CD1c-positive myeloid dendritic cell (primary cell): ENCODE measurements around the gene PCP2.

Source experiments
- DNase-seq: peaks from one replicate; pipeline ENCODE4 v3.0.0-alpha.2; 2016; ENCODE audit errors: extremely low spot score

PCP2 gene

DNA sequence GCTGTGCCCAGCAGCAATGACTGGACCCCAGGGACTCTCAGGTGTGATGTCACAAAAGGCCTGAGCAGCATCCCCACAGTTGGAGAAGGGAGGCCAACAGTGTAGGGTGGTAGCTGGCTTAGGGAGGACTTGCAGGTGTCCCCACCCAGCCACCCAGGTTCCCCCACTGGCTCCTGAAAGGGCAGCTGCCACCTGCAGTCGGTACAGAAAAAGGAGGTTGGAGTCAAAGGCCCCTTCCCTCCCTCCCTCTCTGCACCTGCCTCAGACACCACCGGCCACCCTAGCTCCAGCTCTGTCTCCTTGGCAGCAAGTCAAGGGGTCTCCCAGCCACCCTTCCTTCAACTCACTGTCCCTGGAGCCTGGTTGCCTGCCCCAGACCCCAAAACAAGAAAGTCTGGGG is at the start of gene PCP2:
TSS of gene PCP2 (minus strand) at position 22 of the 400 bp plus-strand sequence. CDS start 262 bp downstream, outside the sequence.
- DNase-seq, result no peak

DNA sequence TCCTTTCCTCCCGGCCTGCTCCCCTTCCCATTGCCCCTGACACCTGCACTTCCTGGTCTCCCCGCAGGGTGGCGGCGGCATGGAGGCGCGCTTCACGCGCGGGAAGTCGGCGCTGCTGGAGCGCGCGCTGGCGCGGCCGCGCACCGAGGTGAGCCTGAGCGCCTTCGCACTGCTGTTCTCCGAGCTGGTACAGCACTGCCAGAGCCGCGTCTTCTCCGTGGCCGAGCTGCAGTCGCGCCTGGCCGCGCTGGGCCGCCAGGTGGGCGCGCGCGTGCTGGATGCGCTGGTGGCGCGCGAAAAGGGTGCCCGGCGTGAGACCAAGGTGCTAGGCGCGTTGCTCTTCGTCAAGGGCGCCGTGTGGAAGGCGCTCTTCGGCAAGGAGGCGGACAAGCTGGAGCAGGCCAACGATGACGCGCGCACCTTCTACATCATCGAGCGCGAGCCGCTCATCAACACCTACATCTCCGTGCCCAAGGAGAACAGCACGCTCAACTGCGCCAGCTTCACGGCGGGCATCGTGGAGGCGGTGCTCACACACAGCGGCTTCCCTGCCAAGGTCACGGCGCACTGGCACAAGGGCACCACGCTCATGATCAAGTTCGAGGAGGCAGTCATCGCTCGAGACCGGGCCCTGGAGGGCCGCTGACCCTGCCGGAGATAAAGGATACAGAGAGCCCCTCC is 48.8 kb upstream of the PCP2 start:
- DNase-seq, result no peak

DNA sequence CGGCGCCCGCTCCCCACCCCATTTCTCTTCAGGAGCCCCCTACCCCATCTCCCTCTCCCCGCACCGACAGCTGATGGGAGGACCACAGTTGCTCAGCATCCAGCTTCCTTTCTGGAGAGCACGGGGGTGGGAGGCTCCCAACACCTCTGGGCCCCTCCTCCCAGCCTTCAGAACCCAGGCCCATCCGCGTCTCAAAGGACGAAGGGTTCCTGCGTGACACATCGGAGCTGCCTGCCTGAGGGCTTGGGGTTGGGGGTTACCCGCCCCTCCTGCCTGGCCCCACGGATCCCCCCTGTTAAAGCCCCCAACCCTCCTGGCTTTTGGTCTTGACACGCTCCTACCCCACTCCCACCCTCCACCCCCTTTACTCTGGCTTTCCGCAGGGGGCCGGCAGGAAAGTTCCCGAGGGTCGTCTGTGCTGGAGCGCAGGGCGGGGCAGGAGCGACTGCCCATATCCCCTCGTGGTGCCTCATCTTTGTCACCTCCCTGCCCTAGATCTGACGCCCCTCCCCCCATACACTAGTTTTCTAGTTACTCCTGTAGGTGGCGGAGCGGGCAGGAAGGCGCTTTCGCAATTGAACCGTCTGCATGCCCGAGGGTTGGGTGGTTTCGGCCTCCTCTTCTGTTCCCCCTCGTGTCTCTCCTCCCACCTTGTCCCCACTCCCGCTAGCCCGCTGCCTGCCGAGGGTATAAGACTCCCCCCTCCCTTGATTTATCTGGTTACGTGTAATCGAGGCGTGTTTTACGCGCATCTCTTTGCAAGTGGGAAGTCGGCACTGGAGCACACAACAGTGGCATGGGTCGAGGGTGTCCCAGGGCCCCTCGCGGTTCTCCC is 48.0 kb upstream of the PCP2 start:
- peak; percentile 95 for DNase-seq

DNA sequence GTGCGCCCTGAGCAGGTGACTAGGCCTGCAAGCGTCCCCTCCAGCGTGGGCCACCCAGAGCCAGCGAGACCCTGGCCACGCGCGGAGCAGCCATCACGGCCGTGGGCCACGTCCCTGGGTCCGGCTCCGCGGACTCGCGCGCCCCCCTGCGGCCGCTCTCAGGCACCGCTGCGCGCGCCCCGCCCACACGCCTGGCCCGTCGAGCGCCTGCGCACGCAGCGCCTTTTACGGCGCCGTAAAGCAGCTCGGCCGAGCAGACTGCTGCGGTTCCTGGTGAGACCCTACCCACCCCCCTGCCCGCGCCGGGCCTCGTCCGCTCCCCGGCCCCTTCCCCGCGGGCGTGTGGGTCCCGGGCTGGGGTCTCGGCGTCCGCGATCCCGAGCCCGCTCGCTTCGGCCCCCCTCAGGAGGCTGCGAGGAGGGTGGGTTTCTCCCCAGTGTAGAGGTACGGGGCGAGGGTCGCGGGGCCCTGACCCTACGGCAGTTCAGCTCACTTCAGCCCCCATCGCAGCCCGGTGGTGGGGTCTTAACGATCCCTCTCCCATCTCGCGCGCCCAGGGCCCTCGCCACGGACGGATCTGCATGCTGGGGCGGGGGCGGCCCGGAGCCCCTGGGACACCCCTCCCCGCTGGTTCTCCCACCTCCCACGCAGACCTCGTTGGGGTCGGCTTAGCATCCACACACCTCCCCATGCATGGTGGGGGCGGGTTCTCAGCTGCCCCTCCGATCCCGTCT is 47.3 kb upstream of the PCP2 start, which contains the start of gene TRAPPC5:
TSS of gene TRAPPC5 (plus strand) at position 228 of the 734 bp plus-strand sequence. CDS start 1,421 bp downstream, outside the sequence.
- DNase-seq, result peak; percentile 96

DNA sequence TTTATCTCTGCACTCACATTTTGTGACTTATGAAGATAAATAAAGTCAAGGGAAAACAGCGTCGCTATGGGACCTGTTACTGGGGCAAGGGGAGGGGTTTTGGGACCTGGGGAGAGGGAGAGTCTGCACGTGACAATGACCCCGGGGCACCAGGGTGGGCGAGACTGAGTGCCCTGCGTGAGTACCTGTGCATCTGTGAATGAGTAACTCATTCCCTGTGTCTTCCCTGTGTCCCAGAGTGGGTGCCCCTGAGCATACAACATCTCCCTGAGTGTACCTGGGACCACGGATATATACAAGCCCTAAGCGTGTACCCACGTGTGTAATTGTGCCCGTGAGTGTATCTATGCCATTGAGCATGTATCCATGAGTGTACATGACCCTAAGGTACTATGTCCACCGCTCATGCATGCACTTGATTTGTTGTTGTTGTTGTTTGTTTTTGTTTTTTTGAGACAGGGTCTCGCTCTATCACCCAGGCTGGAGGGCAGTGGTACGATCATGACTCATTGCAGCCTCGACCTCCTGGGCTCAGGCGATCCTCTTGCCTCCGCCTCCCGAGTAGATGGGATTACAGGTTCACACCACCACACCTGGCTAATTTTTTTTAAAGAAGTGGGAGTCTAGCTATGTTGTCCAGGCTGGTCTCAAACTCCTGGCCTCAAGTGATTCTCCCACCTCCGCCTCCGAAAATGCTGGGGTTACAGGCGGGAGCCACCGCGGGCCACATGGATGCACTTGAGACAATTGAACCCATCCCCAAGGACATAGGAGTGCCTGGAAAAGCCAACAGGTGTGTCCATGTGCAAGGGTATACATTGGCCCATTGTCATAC is 46.5 kb upstream of the PCP2 start:
- DNase-seq, result no peak

DNA sequence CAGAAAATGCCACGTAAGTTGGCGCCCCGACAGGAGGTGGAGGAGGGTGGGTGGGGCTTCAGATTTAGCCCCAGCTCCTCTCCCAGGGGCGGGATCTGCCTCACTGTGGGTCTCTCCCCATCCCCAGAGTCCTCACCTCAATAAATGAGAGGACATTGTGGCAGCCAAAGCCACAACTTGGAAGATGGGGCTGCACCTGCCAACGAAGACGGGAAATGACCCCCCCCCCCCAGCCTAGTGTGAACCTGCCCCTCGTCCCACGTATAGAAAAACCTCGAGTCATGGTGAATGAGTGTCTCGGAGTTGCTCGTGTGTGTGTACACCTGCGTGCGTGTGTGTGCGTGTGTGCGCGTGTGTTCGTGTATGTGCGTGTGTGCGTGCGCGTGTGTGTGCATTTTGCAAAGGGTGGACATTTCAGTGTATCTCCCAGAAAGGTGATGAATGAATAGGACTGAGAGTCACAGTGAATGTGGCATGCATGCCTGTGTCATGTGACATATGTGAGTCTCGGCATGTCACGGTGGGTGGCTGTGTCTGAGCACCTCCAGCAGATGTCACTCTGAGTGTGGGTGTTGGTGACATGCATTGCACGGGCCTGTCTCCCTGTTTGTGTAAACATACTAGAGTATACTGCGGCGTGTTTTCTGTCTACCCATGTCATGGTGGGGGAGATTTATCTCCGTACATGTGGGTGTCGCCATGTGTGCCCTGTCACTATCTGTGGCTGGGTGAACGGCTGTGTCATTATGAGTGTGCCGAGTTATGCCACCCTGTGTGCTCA is 45.6 kb upstream of the PCP2 start:
- DNase-seq, result peak; percentile 88

DNA sequence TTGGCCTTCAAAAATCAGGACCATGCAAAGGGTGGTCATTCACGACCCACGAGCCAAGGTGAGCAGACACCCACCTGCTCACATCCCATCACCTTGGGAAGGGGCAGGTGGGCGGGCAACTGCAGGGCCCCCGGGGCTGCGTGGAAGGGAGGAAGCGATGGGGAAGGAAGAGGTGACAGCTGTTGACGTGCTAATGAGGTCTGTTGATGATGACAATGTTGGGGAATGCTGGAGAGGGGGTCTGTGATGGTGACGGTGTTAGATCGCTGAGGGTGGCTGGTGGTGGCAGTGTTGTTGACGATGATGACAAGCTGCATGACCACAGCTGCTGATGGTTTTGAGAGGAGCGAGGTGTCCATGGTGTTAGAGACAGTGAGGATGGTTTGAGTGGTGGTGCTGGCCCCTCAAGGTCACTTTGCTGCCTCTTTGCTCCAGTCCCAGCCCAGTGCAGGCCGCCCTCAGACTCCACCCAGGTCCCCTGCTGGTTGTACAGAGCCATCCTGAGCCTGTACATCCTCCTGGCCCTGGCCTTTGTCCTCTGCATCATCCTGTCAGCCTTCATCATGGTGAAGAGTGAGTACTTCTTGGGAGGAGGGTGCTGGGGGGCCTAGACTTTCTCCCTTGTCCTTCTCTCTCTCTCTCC is 44.3 kb upstream of the PCP2 start:
- peak; percentile 46 for DNase-seq

DNA sequence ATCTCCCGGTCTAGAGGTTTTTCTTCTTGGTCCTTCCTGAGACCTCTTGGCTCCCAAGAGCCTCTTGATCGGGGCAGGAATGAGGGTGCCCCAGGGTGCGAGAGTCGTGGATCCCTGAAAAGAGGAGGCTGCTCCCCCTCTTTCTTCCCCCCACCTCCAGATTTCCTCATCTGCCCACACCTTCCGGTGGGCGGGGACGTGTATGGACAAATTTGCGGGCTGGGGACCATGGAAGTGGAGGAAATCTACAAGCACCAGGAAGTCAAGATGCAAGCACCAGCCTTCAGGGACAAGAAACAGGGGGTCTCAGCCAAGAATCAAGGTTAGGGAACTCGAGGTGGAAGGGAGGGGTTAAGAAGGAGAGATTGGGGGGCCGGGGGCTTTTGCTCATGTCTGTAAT is 43.3 kb upstream of the PCP2 start, which contains the start of gene MCEMP1:
TSS of gene MCEMP1 (plus strand) at position 237 of the 400 bp plus-strand sequence. CDS start at position 268, 31 bp downstream.
- peak; percentile 70 for DNase-seq

DNA sequence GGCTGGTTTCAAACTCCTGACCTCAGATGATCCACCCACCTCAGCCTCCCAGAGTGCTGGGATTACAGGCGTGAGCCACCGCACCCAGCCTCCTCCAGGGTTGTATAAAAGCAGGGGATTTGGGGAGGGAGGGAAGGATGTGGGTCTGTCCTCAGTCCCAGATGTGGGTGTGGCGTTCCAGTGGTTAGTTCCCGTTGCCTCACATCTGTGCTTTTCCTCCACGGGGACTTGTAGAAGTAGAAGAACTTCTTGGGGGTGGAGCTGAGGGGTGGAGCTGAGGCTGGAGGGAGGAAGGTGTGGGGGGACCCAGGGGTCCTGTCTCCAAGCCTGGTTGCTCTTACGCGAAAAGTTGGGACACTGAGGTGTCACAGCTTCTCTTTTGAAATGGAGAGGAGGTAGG is 42.9 kb upstream of the PCP2 start:
- peak; percentile 79 for DNase-seq

DNA sequence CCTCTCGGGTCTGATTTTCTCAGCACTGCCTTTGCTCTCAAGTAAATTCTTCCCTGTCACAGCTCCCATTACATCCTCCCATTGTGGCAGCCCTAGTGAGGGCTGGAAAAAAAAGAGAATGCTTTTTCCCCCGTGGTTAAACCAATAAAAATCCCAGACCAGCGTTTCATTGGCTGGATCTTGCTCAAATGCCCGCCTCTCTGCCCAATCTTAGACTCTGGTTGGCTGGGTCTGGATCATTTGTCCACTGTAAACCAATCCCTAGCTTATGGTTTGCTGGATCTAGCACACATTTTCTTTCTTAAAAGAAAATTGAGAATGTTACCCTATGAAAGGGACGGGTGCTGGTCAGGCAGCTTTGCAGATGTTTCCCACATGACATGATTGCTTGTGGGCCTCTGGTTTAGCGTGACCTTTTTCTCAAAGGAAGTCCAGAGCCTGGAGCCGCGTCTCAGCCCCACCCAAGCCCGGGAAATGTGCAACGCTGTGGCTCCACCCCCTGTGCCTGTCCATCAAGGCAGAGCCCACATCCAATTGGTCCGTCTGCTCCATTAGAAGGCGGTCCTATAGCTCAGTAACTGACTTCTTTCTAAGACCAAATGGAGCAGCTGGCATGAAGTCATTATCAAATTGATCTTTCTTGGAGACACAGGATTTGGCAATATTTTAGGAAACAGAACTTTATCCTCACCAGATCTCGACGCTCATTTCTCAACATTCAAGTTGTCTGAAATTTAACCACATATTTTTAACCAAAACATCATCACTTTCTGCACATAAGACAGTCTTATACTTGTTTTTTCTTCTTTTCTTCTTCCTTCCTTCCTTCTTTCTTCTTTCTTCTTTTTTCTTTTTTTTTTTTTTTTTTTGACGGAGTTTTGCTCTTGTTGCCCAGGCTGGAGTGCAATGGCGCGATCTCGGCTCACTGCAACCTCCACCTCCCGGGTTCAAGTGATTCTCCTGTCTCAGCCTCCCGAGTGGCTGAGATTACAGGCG is 40.8 kb upstream of the PCP2 start:
- DNase-seq, result peak; percentile 95

DNA sequence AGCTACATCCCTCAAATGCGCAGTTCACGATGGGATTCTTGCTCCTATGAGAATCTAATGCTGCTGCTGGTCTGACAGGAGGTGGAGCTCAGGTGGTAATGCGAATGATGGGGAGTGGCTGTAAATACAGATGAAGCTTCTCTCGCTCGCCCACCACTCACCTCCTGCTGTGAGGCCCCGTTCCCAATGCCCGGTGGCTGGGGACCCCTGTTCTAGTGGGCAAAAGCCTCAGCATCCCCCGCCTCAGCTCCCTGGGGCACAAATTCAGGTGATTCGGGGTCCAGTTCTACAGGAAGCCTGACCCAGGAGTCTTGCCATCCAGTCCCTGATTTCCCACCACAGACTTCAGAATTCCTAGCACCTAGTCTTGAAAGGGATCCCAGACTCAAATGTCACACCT is 39.0 kb upstream of the PCP2 start:
- no peak for DNase-seq

DNA sequence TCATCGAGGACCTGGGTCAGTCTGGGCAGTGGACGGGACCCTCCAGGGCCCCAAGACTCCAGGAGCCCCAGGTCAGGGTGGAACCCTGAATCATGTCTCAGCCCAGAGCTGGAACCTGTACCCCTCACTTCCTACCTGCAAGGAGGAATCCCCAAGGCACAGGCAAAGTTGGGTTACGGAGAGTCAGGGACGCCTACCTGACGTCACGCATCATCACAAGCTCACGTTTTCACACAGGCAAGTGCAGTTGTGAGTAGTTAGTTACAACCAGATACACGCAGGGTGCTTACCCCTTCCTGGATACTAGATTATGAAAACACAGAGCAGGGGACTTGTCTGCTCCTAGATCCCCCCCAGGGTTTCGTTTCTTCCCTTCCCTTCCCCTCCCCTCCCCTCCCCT is 37.3 kb upstream of the PCP2 start:
- DNase-seq, result no peak

DNA sequence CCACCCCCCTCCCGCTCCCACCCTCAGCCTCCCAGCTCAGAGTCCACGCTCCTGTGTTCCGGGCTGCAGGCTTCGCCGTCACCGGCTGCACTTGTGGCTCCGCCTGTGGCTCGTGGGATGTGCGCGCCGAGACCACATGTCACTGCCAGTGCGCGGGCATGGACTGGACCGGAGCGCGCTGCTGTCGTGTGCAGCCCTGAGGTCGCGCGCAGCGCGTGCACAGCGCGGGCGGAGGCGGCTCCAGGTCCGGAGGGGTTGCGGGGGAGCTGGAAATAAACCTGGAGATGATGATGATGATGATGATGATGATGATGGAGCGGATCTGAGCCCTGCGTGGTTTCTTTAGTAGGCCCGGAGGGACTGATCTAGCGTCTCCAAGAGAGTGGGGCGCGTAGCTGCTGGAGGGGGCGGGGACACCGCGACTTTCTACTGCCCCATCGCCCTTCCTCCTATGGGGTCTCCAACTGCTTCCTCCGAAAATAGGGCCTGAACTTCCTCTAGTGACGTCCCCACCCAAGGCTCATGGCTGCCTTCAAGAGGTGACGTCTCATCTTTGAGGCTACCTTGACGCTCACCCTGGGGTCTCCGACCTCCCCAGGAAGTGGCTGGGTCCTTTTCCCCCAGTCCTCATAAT is 36.7 kb upstream of the PCP2 start:
- DNase-seq, result peak; percentile 68

DNA sequence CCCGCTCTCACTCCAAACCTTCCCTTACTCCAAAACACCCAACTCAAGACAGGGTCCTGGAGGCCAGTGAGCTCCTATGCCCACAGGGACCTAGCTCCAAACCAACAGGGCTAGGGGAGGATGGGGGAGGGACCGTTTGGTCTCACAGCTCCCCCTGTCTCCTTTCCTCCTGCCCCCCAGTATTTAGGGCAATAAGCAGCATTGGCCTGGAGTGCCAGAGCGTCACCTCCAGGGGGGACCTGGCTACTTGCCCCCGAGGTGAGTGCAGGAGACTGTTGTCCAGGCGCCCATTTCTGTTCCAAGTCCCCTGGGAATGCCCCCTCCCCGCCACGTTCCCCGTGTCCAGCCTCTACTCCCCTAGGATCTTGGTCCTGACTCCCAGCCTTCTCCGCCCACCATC is 36.1 kb upstream of the PCP2 start:
- no peak for DNase-seq

DNA sequence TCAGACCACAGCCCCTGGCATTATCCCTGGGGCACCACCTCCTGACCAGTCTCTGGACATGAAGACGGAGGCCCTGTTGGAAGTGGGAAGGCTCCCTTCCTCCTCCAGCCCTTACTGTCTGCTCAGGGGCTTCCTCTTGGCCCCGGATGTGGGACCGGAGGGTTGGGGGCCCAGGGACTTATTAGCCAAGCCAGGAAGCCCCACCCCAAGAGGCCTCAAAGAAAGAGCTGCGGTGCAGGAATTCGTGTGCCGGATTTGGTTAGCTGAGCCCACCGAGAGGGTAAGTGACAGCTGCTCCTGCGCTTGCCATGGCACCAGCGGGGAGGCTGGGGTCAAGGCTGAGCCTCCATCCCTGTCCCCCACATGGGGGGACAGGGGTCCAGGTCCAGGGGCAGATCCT is 35.3 kb upstream of the PCP2 start, which contains the start of gene RETN:
TSS of gene RETN (plus strand) at position 208 of the 400 bp plus-strand sequence. CDS start 278 bp downstream, outside the sequence.
- no peak for DNase-seq

DNA sequence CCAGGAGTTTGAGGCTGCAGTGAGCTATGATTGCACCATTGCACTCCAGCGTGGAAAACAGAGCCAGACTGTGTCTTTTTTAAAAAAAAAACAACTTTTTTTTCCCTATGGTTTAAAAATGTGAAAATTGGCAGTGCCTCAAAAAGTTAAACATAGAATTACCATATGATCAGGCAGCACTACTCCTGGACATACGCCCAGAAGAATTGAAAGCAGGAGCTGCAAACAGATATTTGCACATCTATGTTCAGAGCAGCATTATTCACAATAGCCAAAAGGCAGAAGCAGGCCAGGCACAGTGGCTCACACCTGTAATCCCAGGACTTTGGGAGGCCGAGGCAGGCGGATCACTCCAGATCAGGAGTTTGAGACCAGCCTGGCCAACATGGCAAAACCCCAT is 31.6 kb upstream of the PCP2 start:
- DNase-seq, result no peak

DNA sequence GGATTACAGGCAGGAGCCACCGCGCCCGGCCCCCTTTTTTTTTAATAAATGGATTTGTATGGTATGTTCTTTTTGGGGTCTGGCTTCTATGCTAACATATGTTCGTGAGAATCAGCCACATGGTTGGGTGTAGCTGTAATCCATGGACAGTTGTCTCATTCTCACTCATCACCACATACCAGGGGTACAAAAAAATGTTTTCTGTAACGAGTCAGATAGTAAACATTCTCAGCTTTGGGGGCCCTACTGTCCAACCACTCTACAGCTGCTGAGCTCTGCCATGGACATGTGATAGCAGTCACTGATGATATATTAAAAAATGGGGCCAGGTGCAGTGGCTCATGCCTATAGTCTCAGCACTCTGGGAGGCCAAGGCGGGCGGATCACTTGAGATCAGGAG is 30.2 kb upstream of the PCP2 start:
- DNase-seq, result no peak

DNA sequence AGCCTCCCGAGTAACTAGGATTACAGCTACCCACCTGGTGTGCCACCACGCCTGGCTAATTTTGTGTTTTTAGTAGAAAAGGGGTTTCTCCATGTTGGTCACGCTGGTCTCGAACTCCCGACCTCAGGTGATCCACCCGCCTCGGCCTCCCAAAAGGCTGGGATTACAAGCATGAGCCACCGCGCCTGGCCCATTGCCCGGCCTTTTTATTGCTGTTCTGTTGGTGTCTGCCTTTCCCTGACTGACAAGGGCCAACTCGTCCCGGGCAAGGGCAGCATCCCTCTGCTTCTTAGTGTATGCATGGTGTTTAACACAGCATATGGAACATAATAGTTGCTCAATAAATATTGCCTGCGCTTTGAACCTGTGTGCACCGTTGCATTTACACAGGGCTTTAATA is 29.1 kb upstream of the PCP2 start:
- no peak for DNase-seq
